Liver (tissue), 9 donors: ENCODE results near the gene KLHL2. TPM values are rescaled to one million over a fixed set of nuclear protein-coding genes. Genes with fewer than 3 reads are reported as not detected.

Experiments used
- DNase-seq: peaks from one replicate; pipeline ENCODE4 v3.0.0-alpha.2; 2017; ENCODE audit warnings: low spot score
- H3K27ac ChIP-seq, 2 donors: one replicate each; pipeline ENCODE4 v1.7.0; 2013; ENCODE audit warnings: inconsistent platforms in 2 of 2, low read length in 2 of 2, control low read depth in 1 of 2, low read depth in 1 of 2, mild to moderate bottlenecking in 1 of 2
- H3K27me3 ChIP-seq, 4 donors: one replicate each; pipeline versions ENCODE4 v1.6.1 to v1.7.0; 2013; ENCODE audit warnings: low read length in 3 of 4, inconsistent platforms in 1 of 4, mild to moderate bottlenecking in 1 of 4, moderate library complexity in 1 of 4; ENCODE audit not compliant: control insufficient read depth in 4 of 4, insufficient read depth in 4 of 4
- H3K36me3 ChIP-seq, 4 donors: one replicate each; pipeline versions ENCODE4 v1.6.1 to v1.7.0; 2013; ENCODE audit warnings: low read length in 3 of 4, mild to moderate bottlenecking in 3 of 4, low read depth in 1 of 4, moderate library complexity in 1 of 4; ENCODE audit not compliant: control insufficient read depth in 4 of 4, insufficient read depth in 3 of 4
- H3K4me1 ChIP-seq, 4 donors: one replicate each; pipeline versions ENCODE4 v1.6.1 to v1.7.0; 2013; ENCODE audit warnings: low read length in 3 of 4, mild to moderate bottlenecking in 3 of 4, moderate library complexity in 1 of 4; ENCODE audit not compliant: control insufficient read depth in 4 of 4, insufficient read depth in 4 of 4
- H3K4me3 ChIP-seq, 3 donors: one replicate each; pipeline versions ENCODE4 v1.6.1 to v1.7.0; 2013; ENCODE audit warnings: low read length in 3 of 3, control low read depth in 1 of 3, low read depth in 1 of 3, mild to moderate bottlenecking in 1 of 3
- H3K9ac ChIP-seq, 2 donors: one replicate each; pipeline ENCODE4 v1.7.0; 2013; ENCODE audit warnings: low read length in 2 of 2, mild to moderate bottlenecking in 2 of 2, moderate library complexity in 2 of 2, control low read depth in 1 of 2, low read depth in 1 of 2
- H3K9me3 ChIP-seq, 4 donors: one replicate each; pipeline versions ENCODE4 v1.6.1 to v1.7.0; 2013; ENCODE audit warnings: low read length in 3 of 4; ENCODE audit not compliant: control insufficient read depth in 4 of 4
- ATF3 ChIP-seq: IDR thresholded peaks from 2 replicates; pipeline ENCODE4 v1.6.1; 2016; ENCODE audit warnings: antibody characterized with exemption
- CTCF ChIP-seq: fragments of 150-350 bp; IDR thresholded peaks from 2 replicates; pipeline ENCODE4 v1.5.1; 2017; ENCODE audit warnings: improper control_type of control experiment, low read depth, low read length; ENCODE audit not compliant: missing input control
- EGR1 ChIP-seq, 2 donors: IDR thresholded peaks; 2 replicates each; pipeline ENCODE4 v1.6.1; 2016 to 2018; ENCODE audit warnings: antibody characterized with exemption in 2 of 2, low read depth in 2 of 2
- FOXA1 ChIP-seq: IDR thresholded peaks from 2 replicates; pipeline ENCODE4 v1.6.1; 2016; ENCODE audit warnings: antibody characterized with exemption
- FOXA2 ChIP-seq: IDR thresholded peaks from 2 replicates; pipeline ENCODE4 v1.6.1; 2016; ENCODE audit warnings: antibody characterized with exemption
- GABPA ChIP-seq, 2 donors: IDR thresholded peaks in 1 of 2; conservative IDR thresholded peaks in 1 of 2; 2 replicates each; pipeline ENCODE4 v1.6.1; 2016; ENCODE audit warnings: antibody characterized with exemption in 2 of 2, mild to moderate bottlenecking in 1 of 2, moderate library complexity in 1 of 2
- HNF4A ChIP-seq, 2 donors: conservative IDR thresholded peaks; 2 replicates each; pipeline ENCODE4 v1.6.1; 2016; ENCODE audit warnings: antibody characterized with exemption in 2 of 2, mild to moderate bottlenecking in 2 of 2
- HNF4G ChIP-seq: IDR thresholded peaks from 2 replicates; pipeline ENCODE4 v1.6.1; 2016; ENCODE audit warnings: antibody characterized with exemption
- JUND ChIP-seq, 2 donors: IDR thresholded peaks; 2 replicates each; pipeline ENCODE4 v1.6.1; 2016; ENCODE audit warnings: antibody characterized with exemption in 2 of 2
- NR2F2 ChIP-seq: IDR thresholded peaks from 2 replicates; pipeline ENCODE4 v1.6.1; 2016; ENCODE audit warnings: antibody characterized with exemption
- RAD21 ChIP-seq, 2 donors: IDR thresholded peaks; 2 replicates each; pipeline ENCODE4 v1.6.1; 2016; ENCODE audit warnings: antibody characterized with exemption in 2 of 2, mild to moderate bottlenecking in 2 of 2
- REST ChIP-seq: IDR thresholded peaks from 2 replicates; pipeline ENCODE4 v1.6.1; 2016; ENCODE audit warnings: antibody characterized with exemption, mild to moderate bottlenecking
- RXRA ChIP-seq, 2 donors: IDR thresholded peaks; 2 replicates each; pipeline ENCODE4 v1.6.1; 2017 to 2018; ENCODE audit warnings: antibody characterized with exemption in 2 of 2, mild to moderate bottlenecking in 1 of 2
- SP1 ChIP-seq: IDR thresholded peaks from 2 replicates; pipeline ENCODE4 v1.6.1; 2018; ENCODE audit warnings: antibody characterized with exemption, mild to moderate bottlenecking
- TAF1 ChIP-seq: conservative IDR thresholded peaks from 2 replicates; pipeline ENCODE4 v1.6.1; 2016; ENCODE audit warnings: antibody characterized with exemption, mild to moderate bottlenecking
- YY1 ChIP-seq: IDR thresholded peaks from 2 replicates; pipeline ENCODE4 v1.6.1; 2016; ENCODE audit warnings: antibody characterized with exemption, mild to moderate bottlenecking
- WGBS: extraction: QIAGEN DNeasy Blood & Tissue Kit; methylation state at CpG from one replicate; pipeline ENCODE4 v1.1.7; 2013; 5-methylcytosine and 5-hydroxymethylcytosine counted together
- polyA plus RNA-seq, 2 donors: library from polyadenylated mRNA; stranded (reverse) in 1 of 2; unstranded in 1 of 2; fragments of 200-250 nt in 1 of 2; fragments of >200 nt in 1 of 2; fragmentation: Nextera tagmentation in 1 of 2; extraction: Ambion mirVana in 1 of 2; gene quantifications; one replicate each; pipeline versions ENCODE4 v1.2.1 to v1.2.3, GENCODE V29; 2013 to 2015
- total RNA-seq, 2 donors: library from RNA; depleted of rRNA; stranded (reverse); fragments of >200 nt; gene quantifications; one replicate each; pipeline ENCODE4 v1.2.3, GENCODE V29; 2014
- TF ChIP-seq, protein P1 (sequence below): IDR thresholded peaks from 2 replicates; pipeline ENCODE4 v1.6.1; 2016; ENCODE audit warnings: antibody characterized with exemption
- TF ChIP-seq, protein P2 (sequence below): IDR thresholded peaks from 2 replicates; pipeline ENCODE4 v1.6.1; 2016; ENCODE audit warnings: antibody characterized with exemption
- donor health status: healthy.
- donor health status: healthy.
- donor health status: healthy.
- donor health status: healthy.
- donor health status: healthy.

Gene KLHL2
- total and polyA plus RNA-seq, 4 donors, result 10.0 to 37.9 (median 13.6) TPM

DNA sequence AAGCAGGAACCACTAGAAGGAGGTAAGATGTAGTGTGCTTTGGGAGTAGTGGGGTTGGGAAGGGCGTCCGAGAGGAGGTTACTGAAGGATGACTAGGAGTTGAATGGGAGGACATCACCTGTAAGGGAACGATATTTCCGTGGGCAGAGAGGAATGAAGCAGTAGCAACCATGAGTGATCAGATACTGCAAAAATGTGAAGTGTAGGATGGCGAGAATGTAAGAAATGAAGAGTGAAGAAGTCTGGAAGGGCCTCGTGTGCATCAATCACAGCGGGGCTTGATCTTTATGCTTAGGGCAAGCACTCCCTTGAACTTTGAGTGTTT is 120.7 kb downstream of the KLHL2 start:
- H3K36me3 ChIP-seq, result no peaks in the 10 kb centered on the region
- no peaks in the 10 kb centered on the region for H3K27me3 ChIP-seq
- no peaks in the 10 kb centered on the region for H3K9me3 ChIP-seq
- H3K4me1 ChIP-seq, result peaks cover 2 to 42% (median 18%) of the 10 kb centered on the region in 4 donors
- TF ChIP-seq, protein P1, sequence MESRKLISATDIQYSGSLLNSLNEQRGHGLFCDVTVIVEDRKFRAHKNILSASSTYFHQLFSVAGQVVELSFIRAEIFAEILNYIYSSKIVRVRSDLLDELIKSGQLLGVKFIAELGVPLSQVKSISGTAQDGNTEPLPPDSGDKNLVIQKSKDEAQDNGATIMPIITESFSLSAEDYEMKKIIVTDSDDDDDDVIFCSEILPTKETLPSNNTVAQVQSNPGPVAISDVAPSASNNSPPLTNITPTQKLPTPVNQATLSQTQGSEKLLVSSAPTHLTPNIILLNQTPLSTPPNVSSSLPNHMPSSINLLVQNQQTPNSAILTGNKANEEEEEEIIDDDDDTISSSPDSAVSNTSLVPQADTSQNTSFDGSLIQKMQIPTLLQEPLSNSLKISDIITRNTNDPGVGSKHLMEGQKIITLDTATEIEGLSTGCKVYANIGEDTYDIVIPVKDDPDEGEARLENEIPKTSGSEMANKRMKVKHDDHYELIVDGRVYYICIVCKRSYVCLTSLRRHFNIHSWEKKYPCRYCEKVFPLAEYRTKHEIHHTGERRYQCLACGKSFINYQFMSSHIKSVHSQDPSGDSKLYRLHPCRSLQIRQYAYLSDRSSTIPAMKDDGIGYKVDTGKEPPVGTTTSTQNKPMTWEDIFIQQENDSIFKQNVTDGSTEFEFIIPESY, result no peak
- TF ChIP-seq NR2F2, result no peak
- H3K27ac ChIP-seq, result peak overlapping the region; percentile 94 to 97
- under 1% methylated on average over 7 of the region's 7 CpGs for WGBS
- H3K9ac ChIP-seq, result peak overlapping the region; percentile 92 to 99
- DNase-seq, result no peak
- H3K4me3 ChIP-seq, result peak overlapping the region; percentile 67 to 95 (median 93)

GRCh38 chr4:165328708-165329107 is 121.3 kb downstream of the KLHL2 start:
- peaks cover 2 to 48% (median 21%) of the 10 kb centered on the region in 4 donors for H3K4me1 ChIP-seq
- peak overlapping the region; percentile 94 to 97 for H3K27ac ChIP-seq
- TF ChIP-seq JUND (IDR thresholded peaks at IDR 0.05), result peak; percentile 27 to 43
- TF ChIP-seq TAF1, result peak; percentile 56
- TF ChIP-seq FOXA2, result no peak
- TF ChIP-seq RAD21 (IDR thresholded peaks at IDR 0.05), result peak; percentile 20 to 53
- no peak for TF ChIP-seq EGR1 (IDR thresholded peaks at IDR 0.05; ENCODE audit: low read depth in 2 of 2)
- TF ChIP-seq SP1, result peak; percentile 66
- TF ChIP-seq RXRA (IDR thresholded peaks at IDR 0.05), result peak; percentile 90 to 93
- no peak for TF ChIP-seq YY1
- peak; percentile 25 for TF ChIP-seq NR2F2
- TF ChIP-seq, protein P2, sequence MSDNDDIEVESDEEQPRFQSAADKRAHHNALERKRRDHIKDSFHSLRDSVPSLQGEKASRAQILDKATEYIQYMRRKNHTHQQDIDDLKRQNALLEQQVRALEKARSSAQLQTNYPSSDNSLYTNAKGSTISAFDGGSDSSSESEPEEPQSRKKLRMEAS, result no peak
- peak; percentile 82 for TF ChIP-seq REST
- peak; percentile 95 for TF ChIP-seq HNF4A (conservative IDR thresholded peaks at IDR 0.05)
- TF ChIP-seq ATF3, result peak; percentile 31
- TF ChIP-seq FOXA1, result no peak
- TF ChIP-seq, protein P1, result no peak
- peak; percentile 72 for TF ChIP-seq HNF4G
- no peak for TF ChIP-seq CTCF
- TF ChIP-seq GABPA (IDR thresholded peaks at IDR 0.05 in 1 of 2, conservative IDR thresholded peaks at IDR 0.05 in 1 of 2), result no peak
- H3K27me3 ChIP-seq, result no peaks in the 10 kb centered on the region
- no peak for DNase-seq
- H3K9ac ChIP-seq, result peak overlapping the region; percentile 92 to 99
- H3K4me3 ChIP-seq, result peak overlapping the region; percentile 67 to 95 (median 93)
- WGBS, result 18% methylated on average over 4 of the region's 4 CpGs
- H3K36me3 ChIP-seq, result peaks cover 0 to 4% (median 0%) of the 10 kb centered on the region in 4 donors
- H3K9me3 ChIP-seq, result no peaks in the 10 kb centered on the region
